HG03342 (cell line): Measurements from ENCODE around the gene RREB1.

ENCODE experiments used
- ATAC-seq: cut with Tn5 transposase; IDR thresholded peaks from one replicate; pipeline ENCODE4 v1.9.1; 2021; ENCODE audit warnings: mild to moderate bottlenecking, moderate library complexity; ENCODE audit not compliant: unreplicated experiment

RREB1 gene

GRCh38 chr6:7185561-7185960 is 77.8 kb downstream of the RREB1 start:
- ATAC-seq = no peak

- peak; percentile 94 for ATAC-seq
These were observed 80.7 kb downstream of the RREB1 start for GRCh38 chr6:7188492-7188891.

- ATAC-seq = no peak
These were observed 81.5 kb downstream of the RREB1 start for GRCh38 chr6:7189101-7189758.

GRCh38 chr6:7190791-7191190 is 83.0 kb downstream of the RREB1 start:
- ATAC-seq = no peak

- no peak for ATAC-seq
These were observed 85.4 kb downstream of the RREB1 start for GRCh38 chr6:7193122-7193521.

GRCh38 chr6:7194657-7195056 is 86.9 kb downstream of the RREB1 start:
- ATAC-seq = no peak

GRCh38 chr6:7195339-7196018 is 87.7 kb downstream of the RREB1 start:
- no peak for ATAC-seq

- ATAC-seq = no peak
These were observed 88.2 kb downstream of the RREB1 start for GRCh38 chr6:7196019-7196402.

- ATAC-seq = no peak
These were observed 89.0 kb downstream of the RREB1 start for GRCh38 chr6:7196685-7197283.

GRCh38 chr6:7197747-7198146 is 90.0 kb downstream of the RREB1 start:
- no peak for ATAC-seq

- no peak for ATAC-seq
These were observed 91.4 kb downstream of the RREB1 start for GRCh38 chr6:7198833-7199800.

- no peak for ATAC-seq
These were observed 93.1 kb downstream of the RREB1 start for GRCh38 chr6:7200598-7201443.

- no peak for ATAC-seq
These were observed 93.6 kb downstream of the RREB1 start for GRCh38 chr6:7201444-7201731.

GRCh38 chr6:7201732-7202541 is 94.2 kb downstream of the RREB1 start:
- peak; percentile 89 for ATAC-seq

- ATAC-seq = no peak
These were observed 95.2 kb downstream of the RREB1 start for GRCh38 chr6:7202950-7203349.

- ATAC-seq = no peak
These were observed 96.2 kb downstream of the RREB1 start for GRCh38 chr6:7203939-7204338.

GRCh38 chr6:7204726-7205125 is 97.0 kb downstream of the RREB1 start:
- no peak for ATAC-seq

GRCh38 chr6:7207720-7208119 is 100.0 kb downstream of the RREB1 start:
- ATAC-seq = no peak

GRCh38 chr6:7213416-7213815 is 105.7 kb downstream of the RREB1 start:
- no peak for ATAC-seq

- no peak for ATAC-seq
These were observed 106.7 kb downstream of the RREB1 start for GRCh38 chr6:7214468-7214867.
